Karpas-422 (cell line): ENCODE results near the gene TCP11L1. TPM values are rescaled to one million over a fixed set of nuclear protein-coding genes. Genes with fewer than 3 reads are reported as not detected.

ENCODE experiments used
- DNase-seq: peaks from one replicate; pipeline ENCODE4 v3.0.0-alpha.2; 2015
- H2AFZ ChIP-seq: fragments of 200-600 bp; sonication (generic); 2 replicates; pipeline ENCODE4 v1.6.1; 2014; ENCODE audit warnings: antibody characterized with exemption, low read length, mixed read lengths
- H3K27ac ChIP-seq: fragments of 200-600 bp; sonication (generic); 2 replicates; pipeline ENCODE4 v1.5.1; 2014; ENCODE audit warnings: mild to moderate bottlenecking, low read length, moderate library complexity
- H3K27me3 ChIP-seq: fragments of 200-600 bp; sonication (generic); 2 replicates; pipeline ENCODE4 v1.6.1; 2014; ENCODE audit warnings: low read length, mixed read lengths
- H3K36me3 ChIP-seq: fragments of 200-600 bp; sonication (generic); 2 replicates; pipeline ENCODE4 v1.6.1; 2014; ENCODE audit warnings: low read length, mixed read lengths; ENCODE audit not compliant: insufficient read depth
- H3K4me1 ChIP-seq: fragments of 200-600 bp; sonication (generic); 2 replicates; pipeline ENCODE4 v1.6.1; 2014; ENCODE audit warnings: mild to moderate bottlenecking, low read length, mixed read lengths
- H3K4me2 ChIP-seq: fragments of 200-600 bp; sonication (generic); 2 replicates; pipeline ENCODE4 v1.6.1; 2014; ENCODE audit warnings: low read length, low read depth, mild to moderate bottlenecking; ENCODE audit not compliant: poor library complexity, severe bottlenecking
- H3K4me3 ChIP-seq: fragments of 200-600 bp; sonication (generic); 2 replicates; pipeline ENCODE4 v1.5.1; 2014; ENCODE audit warnings: mild to moderate bottlenecking, antibody characterized with exemption, low read length, mixed read lengths
- H3K79me2 ChIP-seq: fragments of 200-600 bp; sonication (generic); 2 replicates; pipeline ENCODE4 v1.6.1; 2014; ENCODE audit warnings: mild to moderate bottlenecking, low read length, mixed read lengths
- H3K9ac ChIP-seq: fragments of 200-600 bp; sonication (generic); 2 replicates; pipeline ENCODE4 v1.6.0; 2014; ENCODE audit warnings: low read length
- H3K9me2 ChIP-seq: fragments of 200-600 bp; sonication (generic), shearing (Covaris generic); replicated peaks from 2 replicates; pipeline ENCODE4 v1.6.0; 2014; ENCODE audit warnings: mild to moderate bottlenecking, low read length, moderate library complexity; ENCODE audit not compliant: insufficient read depth
- H3K9me3 ChIP-seq: fragments of 300-700, 200-600 bp; sonication (generic); 2 replicates; pipeline ENCODE4 v1.6.1; 2014; ENCODE audit warnings: low read length, mixed read lengths
- H4K20me1 ChIP-seq: fragments of 200-600 bp; sonication (generic); 2 replicates; pipeline ENCODE4 v1.6.1; 2014; ENCODE audit warnings: mild to moderate bottlenecking, antibody characterized with exemption, low read length, low read depth; ENCODE audit not compliant: insufficient read depth
- total RNA-seq: library from RNA; depleted of rRNA; stranded (reverse); fragments of >200 nt; shearing (Covaris generic); gene quantifications from 2 replicates; pipeline ENCODE4 v1.2.3, GENCODE V29; 2014; ENCODE audit warnings: low replicate concordance

Gene TCP11L1
- total RNA-seq, 1 experiment from 2014 or later, result 20.9 TPM

GRCh38 chr11:33064866-33065265 lies 25.5 kb downstream of the TCP11L1 start:
- Histone ChIP-seq H3K4me3 (no peak overlapping the region), H4K20me1 (no peaks in the 10 kb centered on the region), H3K79me2 (0 out of 2 replicates have a peak, but pooled peaks cover 4% of the 10 kb centered on the region), H3K9me3 (no peaks in the 10 kb centered on the region), H3K27ac (peak overlapping the region; percentile 77), H3K4me1 (peaks cover 53% of the 10 kb centered on the region), H3K27me3 (no peaks in the 10 kb centered on the region), H2AFZ (no peak overlapping the region), H3K9ac (peak overlapping the region; percentile 48; the same call in 1 of the 2 replicates), H3K9me2 (no peaks in the 10 kb centered on the region), H3K4me2 (peak overlapping the region; percentile 33), H3K36me3 (peaks cover 7% of the 10 kb centered on the region)
- DNase-seq, result no peak

GRCh38 chr11:33065445-33066178 lies 26.2 kb downstream of the TCP11L1 start:
- no peak overlapping the region for H3K4me2 ChIP-seq
- H3K9me3 ChIP-seq, result no peaks in the 10 kb centered on the region
- peaks cover 7% of the 10 kb centered on the region for H3K36me3 ChIP-seq
- no peak overlapping the region for H2AFZ ChIP-seq
- no peak overlapping the region for H3K9ac ChIP-seq
- no peaks in the 10 kb centered on the region for H3K27me3 ChIP-seq
- peak; percentile 92 for DNase-seq
- H3K79me2 ChIP-seq, result 0 out of 2 replicates have a peak, but pooled peaks cover 4% of the 10 kb centered on the region
- peaks cover 45% of the 10 kb centered on the region for H3K4me1 ChIP-seq
- no peak overlapping the region for H3K4me3 ChIP-seq
- H3K9me2 ChIP-seq, result no peaks in the 10 kb centered on the region
- no peaks in the 10 kb centered on the region for H4K20me1 ChIP-seq
- H3K27ac ChIP-seq, result peak overlapping the region; percentile 77

DNA sequence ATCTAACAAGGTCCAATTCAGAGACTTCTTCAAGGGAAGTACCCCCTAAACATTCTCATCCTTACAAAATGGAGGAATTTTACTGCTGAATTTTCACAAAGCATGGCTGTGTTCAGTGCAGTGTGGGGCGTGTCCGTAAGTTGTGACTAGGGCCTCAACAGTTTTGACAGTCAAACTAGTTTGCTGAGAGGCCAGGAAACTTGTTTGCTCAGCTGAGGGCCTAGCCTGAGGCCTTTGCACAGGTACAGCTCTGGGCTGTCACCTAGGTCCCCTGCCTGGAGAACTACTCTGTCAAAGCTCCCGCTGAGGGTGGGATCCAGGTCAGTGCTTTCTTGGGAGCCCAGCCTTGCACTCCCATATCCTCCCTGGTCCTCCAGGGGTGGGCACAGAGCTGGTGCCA lies 27.9 kb downstream of the TCP11L1 start:
- Histone ChIP-seq H3K4me1 (peaks cover 32% of the 10 kb centered on the region), H3K36me3 (peaks cover 15% of the 10 kb centered on the region), H3K27me3 (no peaks in the 10 kb centered on the region), H3K9me2 (no peaks in the 10 kb centered on the region), H4K20me1 (no peaks in the 10 kb centered on the region), H3K27ac (no peak overlapping the region), H3K9ac (no peak overlapping the region), H3K4me2 (no peak overlapping the region), H3K4me3 (no peak overlapping the region), H3K9me3 (no peaks in the 10 kb centered on the region), H2AFZ (no peak overlapping the region), H3K79me2 (0 out of 2 replicates have a peak, but pooled peaks cover 4% of the 10 kb centered on the region)
- no peak for DNase-seq

GRCh38 chr11:33068611-33069340 lies 29.4 kb downstream of the TCP11L1 start:
- H3K4me1 ChIP-seq, result peaks cover 17% of the 10 kb centered on the region
- 0 out of 2 replicates have a peak, but pooled peaks cover 4% of the 10 kb centered on the region for H3K79me2 ChIP-seq
- no peak overlapping the region for H3K4me2 ChIP-seq
- no peaks in the 10 kb centered on the region for H3K9me3 ChIP-seq
- H3K27me3 ChIP-seq, result no peaks in the 10 kb centered on the region
- DNase-seq, result no peak
- H3K9me2 ChIP-seq, result no peaks in the 10 kb centered on the region
- no peak overlapping the region for H3K9ac ChIP-seq
- H3K27ac ChIP-seq, result no peak overlapping the region
- H4K20me1 ChIP-seq, result no peaks in the 10 kb centered on the region
- H3K36me3 ChIP-seq, result peaks cover 28% of the 10 kb centered on the region
- no peak overlapping the region for H2AFZ ChIP-seq
- H3K4me3 ChIP-seq, result no peak overlapping the region

DNA sequence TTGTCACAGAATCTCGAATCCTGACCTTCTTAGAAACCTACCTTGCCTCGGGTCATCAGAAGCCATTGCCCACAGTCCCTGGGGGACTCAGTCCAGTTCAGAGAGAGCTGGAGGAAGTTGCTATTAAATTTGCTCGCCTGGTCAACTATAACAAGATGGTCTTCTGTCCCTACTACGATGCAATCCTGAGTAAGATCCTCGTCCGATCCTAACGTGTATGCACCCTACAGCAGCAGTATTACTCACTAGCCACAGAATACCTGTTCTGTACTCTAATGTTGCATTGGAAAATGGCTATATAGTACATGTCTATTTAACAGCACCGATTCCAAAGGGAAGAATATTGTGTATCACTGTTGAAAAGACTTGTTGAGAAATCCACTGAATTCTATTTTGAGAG lies 33.1 kb downstream of the TCP11L1 start:
- no peak overlapping the region for H2AFZ ChIP-seq
- no peaks in the 10 kb centered on the region for H4K20me1 ChIP-seq
- no peaks in the 10 kb centered on the region for H3K79me2 ChIP-seq
- H3K27me3 ChIP-seq, result no peaks in the 10 kb centered on the region
- peaks cover 42% of the 10 kb centered on the region for H3K36me3 ChIP-seq
- H3K4me1 ChIP-seq, result no peaks in the 10 kb centered on the region
- no peaks in the 10 kb centered on the region for H3K9me2 ChIP-seq
- H3K27ac ChIP-seq, result no peak overlapping the region
- no peak overlapping the region for H3K4me3 ChIP-seq
- H3K9ac ChIP-seq, result no peak overlapping the region
- no peak overlapping the region for H3K4me2 ChIP-seq
- DNase-seq, result no peak
- no peaks in the 10 kb centered on the region for H3K9me3 ChIP-seq

GRCh38 chr11:33083918-33084317 lies 44.5 kb downstream of the TCP11L1 start:
- H2AFZ ChIP-seq, result no peak overlapping the region
- H3K27me3 ChIP-seq, result no peaks in the 10 kb centered on the region
- no peak overlapping the region for H3K4me3 ChIP-seq
- no peak overlapping the region for H3K27ac ChIP-seq
- H3K79me2 ChIP-seq, result 0 out of 2 replicates have a peak, but pooled peaks cover 2% of the 10 kb centered on the region
- DNase-seq, result no peak
- H3K9me2 ChIP-seq, result no peaks in the 10 kb centered on the region
- no peak overlapping the region for H3K4me2 ChIP-seq
- no peaks in the 10 kb centered on the region for H3K9me3 ChIP-seq
- no peaks in the 10 kb centered on the region for H4K20me1 ChIP-seq
- peaks cover 28% of the 10 kb centered on the region; the same call in 1 of the 2 replicates for H3K36me3 ChIP-seq
- no peaks in the 10 kb centered on the region for H3K4me1 ChIP-seq
- H3K9ac ChIP-seq, result no peak overlapping the region

DNA sequence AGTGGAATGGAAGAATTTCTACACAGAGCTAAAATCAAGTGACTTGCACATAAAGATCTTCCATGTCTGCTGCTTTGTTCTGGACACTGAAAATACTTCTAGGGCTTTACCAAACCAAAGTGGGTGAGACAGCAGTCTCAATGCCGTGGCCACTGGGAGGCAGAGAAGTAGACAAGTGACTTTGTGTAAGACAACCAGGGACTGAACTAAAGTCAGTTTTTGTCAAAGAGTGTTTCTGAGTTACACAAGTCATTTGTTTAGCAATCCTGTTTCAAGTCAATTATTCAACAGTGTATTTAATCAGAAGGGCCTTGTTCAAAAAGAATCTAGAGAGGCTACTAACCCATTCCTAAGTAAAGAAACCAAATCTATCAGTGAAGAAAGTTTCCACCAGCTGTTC lies 46.6 kb downstream of the TCP11L1 start:
- no peaks in the 10 kb centered on the region for H3K79me2 ChIP-seq
- H3K36me3 ChIP-seq, result peaks cover 32% of the 10 kb centered on the region
- no peak overlapping the region for H3K9ac ChIP-seq
- H3K9me2 ChIP-seq, result no peaks in the 10 kb centered on the region
- no peaks in the 10 kb centered on the region for H3K4me1 ChIP-seq
- no peaks in the 10 kb centered on the region for H3K27me3 ChIP-seq
- no peaks in the 10 kb centered on the region for H3K9me3 ChIP-seq
- H4K20me1 ChIP-seq, result no peaks in the 10 kb centered on the region
- DNase-seq, result no peak
- no peak overlapping the region for H3K4me3 ChIP-seq
- no peak overlapping the region for H2AFZ ChIP-seq
- no peak overlapping the region for H3K4me2 ChIP-seq
- H3K27ac ChIP-seq, result no peak overlapping the region

DNA sequence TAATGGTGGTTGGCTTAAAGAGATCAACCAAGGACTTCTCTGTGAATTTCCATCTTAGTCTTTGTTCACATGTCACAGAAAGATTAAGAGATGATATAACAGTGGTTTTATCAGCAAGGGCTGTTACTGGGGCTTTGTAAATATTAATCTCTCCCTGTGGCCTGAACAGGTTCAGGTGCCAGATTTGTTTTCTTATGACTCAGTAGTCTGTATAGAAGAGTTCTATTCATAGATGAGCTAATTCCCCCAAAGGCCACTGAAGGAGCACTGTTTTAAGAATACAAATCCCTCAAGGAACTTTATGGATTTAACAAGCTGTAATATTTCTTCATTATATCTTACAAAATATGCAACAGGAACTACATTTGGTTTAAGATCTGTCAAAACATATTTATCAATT lies 50.4 kb downstream of the TCP11L1 start:
- Histone ChIP-seq H3K79me2 (no peaks in the 10 kb centered on the region), H3K4me2 (no peak overlapping the region), H3K4me3 (no peak overlapping the region), H4K20me1 (no peaks in the 10 kb centered on the region), H3K9me3 (no peaks in the 10 kb centered on the region), H2AFZ (no peak overlapping the region), H3K4me1 (no peaks in the 10 kb centered on the region), H3K9ac (no peak overlapping the region), H3K9me2 (no peaks in the 10 kb centered on the region), H3K27me3 (no peaks in the 10 kb centered on the region), H3K27ac (no peak overlapping the region), H3K36me3 (peaks cover 13% of the 10 kb centered on the region)
- no peak for DNase-seq
